Suprapubic skin (tissue), 4 donors: ENCODE data around the gene LHX2.

Experiments used
- POLR2A ChIP-seq, 2 donors: fragments of 450-650 bp; IDR thresholded peaks; one replicate each; pipeline ENCODE4 v1.6.1; 2017; ENCODE audit warnings: antibody characterized with exemption in 2 of 2, mild to moderate bottlenecking in 2 of 2, moderate library complexity in 2 of 2
- POLR2AphosphoS5 ChIP-seq, 3 donors: sonication (generic); formaldehyde crosslinking; IDR thresholded peaks; one replicate each; pipeline ENCODE4 v1.6.1; 2017; ENCODE audit warnings: antibody characterized with exemption in 3 of 3
- TF ChIP-seq, protein P1 (sequence below), 2 donors: fragments of 200-600 bp in 1 of 2; fragments of 450-650 bp in 1 of 2; sonication (generic) in 1 of 2; IDR thresholded peaks; one replicate each; pipeline ENCODE4 v1.5.1; 2016 to 2019; ENCODE audit warnings: antibody characterized with exemption in 2 of 2, mild to moderate bottlenecking in 1 of 2, moderate library complexity in 1 of 2

GRCh38 chr9:124054582-124055227, 43.1 kb downstream of the LHX2 start:
- TF ChIP-seq, protein P1, sequence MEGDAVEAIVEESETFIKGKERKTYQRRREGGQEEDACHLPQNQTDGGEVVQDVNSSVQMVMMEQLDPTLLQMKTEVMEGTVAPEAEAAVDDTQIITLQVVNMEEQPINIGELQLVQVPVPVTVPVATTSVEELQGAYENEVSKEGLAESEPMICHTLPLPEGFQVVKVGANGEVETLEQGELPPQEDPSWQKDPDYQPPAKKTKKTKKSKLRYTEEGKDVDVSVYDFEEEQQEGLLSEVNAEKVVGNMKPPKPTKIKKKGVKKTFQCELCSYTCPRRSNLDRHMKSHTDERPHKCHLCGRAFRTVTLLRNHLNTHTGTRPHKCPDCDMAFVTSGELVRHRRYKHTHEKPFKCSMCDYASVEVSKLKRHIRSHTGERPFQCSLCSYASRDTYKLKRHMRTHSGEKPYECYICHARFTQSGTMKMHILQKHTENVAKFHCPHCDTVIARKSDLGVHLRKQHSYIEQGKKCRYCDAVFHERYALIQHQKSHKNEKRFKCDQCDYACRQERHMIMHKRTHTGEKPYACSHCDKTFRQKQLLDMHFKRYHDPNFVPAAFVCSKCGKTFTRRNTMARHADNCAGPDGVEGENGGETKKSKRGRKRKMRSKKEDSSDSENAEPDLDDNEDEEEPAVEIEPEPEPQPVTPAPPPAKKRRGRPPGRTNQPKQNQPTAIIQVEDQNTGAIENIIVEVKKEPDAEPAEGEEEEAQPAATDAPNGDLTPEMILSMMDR (IDR thresholded peaks at IDR 0.05), result no peak
- TF ChIP-seq POLR2A (IDR thresholded peaks at IDR 0.05) (no peak), POLR2AphosphoS5 (IDR thresholded peaks at IDR 0.05) (no peak)
